ENCODE measurements around the gene SLCO3A1.

SLCO3A1 gene

DNA sequence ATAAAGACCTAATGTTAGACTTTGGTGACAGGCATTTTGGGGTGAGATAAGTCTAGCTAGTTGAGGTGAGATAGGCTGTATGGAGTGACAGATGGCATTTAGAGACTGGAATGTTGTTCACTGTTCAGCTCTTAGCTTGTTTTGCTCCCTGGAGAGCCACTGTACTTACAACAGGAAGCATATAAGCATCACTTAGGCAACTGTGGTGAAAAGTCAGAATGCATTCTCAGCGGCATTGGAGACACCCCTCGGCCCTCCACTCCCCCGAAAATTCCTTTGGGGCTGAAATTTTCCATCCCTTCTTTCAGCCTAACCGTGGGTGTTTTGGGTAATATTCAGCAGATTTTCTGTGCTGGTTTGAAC is 73.4 kb downstream of the SLCO3A1 start:
- no peaks in the 10 kb centered on the region for H4K20me1 ChIP-seq (ENCODE audit: insufficient read depth, low read length)
- H2AFZ ChIP-seq (ENCODE audit: low read depth, low read length) = no peak overlapping the region
- H3K4me1 ChIP-seq (ENCODE audit: insufficient read depth, low read length) = no peaks in the 10 kb centered on the region
- DNase-seq (no peak), ATAC-seq (ENCODE audit: insufficient read depth, low read depth) (no peak)
- no peak overlapping the region for H3K4me2 ChIP-seq (ENCODE audit: insufficient read depth, low read length)
- no peaks in the 10 kb centered on the region for H3K79me2 ChIP-seq (ENCODE audit: insufficient read depth, low read length)
- H3K9me3 ChIP-seq (ENCODE audit: insufficient read depth, low read length, severe bottlenecking) = no peaks in the 10 kb centered on the region
- H3K36me3 ChIP-seq (ENCODE audit: insufficient read depth, low read length) = no peaks in the 10 kb centered on the region
- TF ChIP-seq EZH2 (IDR thresholded peaks at IDR 0.05; ENCODE audit: borderline replicate concordance, low read depth, low read length, severe bottlenecking) = no peak
- TF ChIP-seq, protein P1, sequence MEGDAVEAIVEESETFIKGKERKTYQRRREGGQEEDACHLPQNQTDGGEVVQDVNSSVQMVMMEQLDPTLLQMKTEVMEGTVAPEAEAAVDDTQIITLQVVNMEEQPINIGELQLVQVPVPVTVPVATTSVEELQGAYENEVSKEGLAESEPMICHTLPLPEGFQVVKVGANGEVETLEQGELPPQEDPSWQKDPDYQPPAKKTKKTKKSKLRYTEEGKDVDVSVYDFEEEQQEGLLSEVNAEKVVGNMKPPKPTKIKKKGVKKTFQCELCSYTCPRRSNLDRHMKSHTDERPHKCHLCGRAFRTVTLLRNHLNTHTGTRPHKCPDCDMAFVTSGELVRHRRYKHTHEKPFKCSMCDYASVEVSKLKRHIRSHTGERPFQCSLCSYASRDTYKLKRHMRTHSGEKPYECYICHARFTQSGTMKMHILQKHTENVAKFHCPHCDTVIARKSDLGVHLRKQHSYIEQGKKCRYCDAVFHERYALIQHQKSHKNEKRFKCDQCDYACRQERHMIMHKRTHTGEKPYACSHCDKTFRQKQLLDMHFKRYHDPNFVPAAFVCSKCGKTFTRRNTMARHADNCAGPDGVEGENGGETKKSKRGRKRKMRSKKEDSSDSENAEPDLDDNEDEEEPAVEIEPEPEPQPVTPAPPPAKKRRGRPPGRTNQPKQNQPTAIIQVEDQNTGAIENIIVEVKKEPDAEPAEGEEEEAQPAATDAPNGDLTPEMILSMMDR (IDR thresholded peaks at IDR 0.05; ENCODE audit: borderline replicate concordance, extremely low read depth, low read length, poor library complexity, severe bottlenecking) = no peak
- H3K4me3 ChIP-seq (ENCODE audit: low read depth in 1 of 2, low read length in 2 of 2) = no peak overlapping the region
- H3K9ac ChIP-seq (ENCODE audit: low read depth, low read length) = no peak overlapping the region
- H3K27me3 ChIP-seq (ENCODE audit: insufficient read depth, low read length, poor library complexity) = peaks cover 6% of the 10 kb centered on the region
- H3K27ac ChIP-seq (ENCODE audit: low read length) = no peak overlapping the region

DNA sequence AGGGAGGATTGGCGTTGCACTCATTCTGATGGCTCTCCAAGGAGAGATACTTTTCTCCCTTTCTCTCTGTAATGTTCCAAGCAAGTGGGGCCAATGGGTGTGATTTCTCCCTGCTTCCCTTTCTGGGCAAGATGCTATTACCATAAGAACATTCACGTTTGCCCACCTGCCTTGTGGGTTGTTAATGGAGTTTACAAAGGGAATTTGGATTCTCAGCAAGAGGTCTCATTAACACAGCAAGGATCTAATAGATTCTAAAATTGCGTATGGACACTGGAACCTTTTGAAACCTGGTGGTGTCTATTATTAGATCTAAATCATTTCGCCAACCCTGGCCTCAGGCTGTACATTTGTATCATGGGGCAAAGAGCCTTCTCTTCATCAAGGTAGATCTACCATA is 74.1 kb downstream of the SLCO3A1 start:
- Histone ChIP-seq H4K20me1 (ENCODE audit: insufficient read depth, low read length) (no peaks in the 10 kb centered on the region), H3K9ac (ENCODE audit: low read depth, low read length) (no peak overlapping the region), H2AFZ (ENCODE audit: low read depth, low read length) (no peak overlapping the region), H3K9me3 (ENCODE audit: insufficient read depth, low read length, severe bottlenecking) (no peaks in the 10 kb centered on the region), H3K4me3 (ENCODE audit: low read depth in 1 of 2, low read length in 2 of 2) (no peak overlapping the region), H3K27me3 (ENCODE audit: insufficient read depth, low read length, poor library complexity) (peaks cover 6% of the 10 kb centered on the region), H3K4me2 (ENCODE audit: insufficient read depth, low read length) (no peak overlapping the region), H3K27ac (ENCODE audit: low read length) (no peak overlapping the region), H3K4me1 (ENCODE audit: insufficient read depth, low read length) (no peaks in the 10 kb centered on the region), H3K36me3 (ENCODE audit: insufficient read depth, low read length) (no peaks in the 10 kb centered on the region), H3K79me2 (ENCODE audit: insufficient read depth, low read length) (no peaks in the 10 kb centered on the region)
- ATAC-seq (ENCODE audit: insufficient read depth, low read depth) (no peak), DNase-seq (no peak)
- TF ChIP-seq, protein P1 (IDR thresholded peaks at IDR 0.05; ENCODE audit: borderline replicate concordance, extremely low read depth, low read length, poor library complexity, severe bottlenecking) = no peak
- TF ChIP-seq EZH2 (IDR thresholded peaks at IDR 0.05; ENCODE audit: borderline replicate concordance, low read depth, low read length, severe bottlenecking) = no peak

DNA sequence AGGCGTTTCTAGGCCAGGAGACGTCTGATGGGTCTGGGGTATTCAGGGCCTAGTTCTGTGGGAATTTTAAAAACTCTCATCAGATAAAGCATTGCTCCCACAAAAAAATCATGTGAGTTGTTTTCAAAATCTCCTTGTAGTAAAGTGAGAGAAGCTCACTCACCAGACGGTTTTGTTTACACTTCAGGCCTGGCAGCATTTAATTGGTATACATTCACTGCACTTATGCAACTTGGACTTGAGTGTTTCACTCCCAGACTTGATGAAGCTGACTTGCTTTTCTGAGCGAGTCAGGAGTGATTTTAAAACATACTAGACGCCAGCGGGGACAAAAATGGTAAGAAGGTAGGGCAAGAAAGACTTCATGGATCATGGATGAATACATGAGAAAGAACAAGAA is 75.2 kb downstream of the SLCO3A1 start:
- Histone ChIP-seq H3K27ac (ENCODE audit: low read length) (no peak overlapping the region), H3K9me3 (ENCODE audit: insufficient read depth, low read length, severe bottlenecking) (no peaks in the 10 kb centered on the region), H3K4me3 (ENCODE audit: low read depth in 1 of 2, low read length in 2 of 2) (no peak overlapping the region), H3K27me3 (ENCODE audit: insufficient read depth, low read length, poor library complexity) (peaks cover 6% of the 10 kb centered on the region), H4K20me1 (ENCODE audit: insufficient read depth, low read length) (no peaks in the 10 kb centered on the region), H3K4me2 (ENCODE audit: insufficient read depth, low read length) (no peak overlapping the region), H2AFZ (ENCODE audit: low read depth, low read length) (no peak overlapping the region), H3K9ac (ENCODE audit: low read depth, low read length) (no peak overlapping the region), H3K36me3 (ENCODE audit: insufficient read depth, low read length) (no peaks in the 10 kb centered on the region), H3K79me2 (ENCODE audit: insufficient read depth, low read length) (no peaks in the 10 kb centered on the region), H3K4me1 (ENCODE audit: insufficient read depth, low read length) (no peaks in the 10 kb centered on the region)
- DNase-seq (no peak), ATAC-seq (ENCODE audit: insufficient read depth, low read depth) (no peak)
- TF ChIP-seq, protein P1 (IDR thresholded peaks at IDR 0.05; ENCODE audit: borderline replicate concordance, extremely low read depth, low read length, poor library complexity, severe bottlenecking) = no peak
- no peak for TF ChIP-seq EZH2 (IDR thresholded peaks at IDR 0.05; ENCODE audit: borderline replicate concordance, low read depth, low read length, severe bottlenecking)

DNA sequence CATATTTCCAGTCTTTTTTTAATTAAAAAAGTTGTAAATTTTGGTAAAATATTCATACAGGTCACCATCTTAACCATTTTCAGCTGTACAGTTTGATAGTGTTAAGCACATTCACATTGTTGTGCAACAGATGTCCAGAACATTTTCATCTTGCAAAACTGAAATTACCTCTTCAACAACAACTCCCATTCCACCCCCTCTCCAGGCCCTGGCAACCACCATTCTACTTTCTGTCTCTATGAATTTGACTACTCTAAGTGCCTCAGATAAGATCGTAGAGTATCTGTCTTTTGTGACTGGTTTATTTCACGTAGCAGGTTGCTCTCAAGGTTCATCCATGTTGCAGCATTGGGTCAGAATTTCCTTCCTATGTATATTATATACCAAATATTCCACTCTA is 76.0 kb downstream of the SLCO3A1 start:
- ATAC-seq (ENCODE audit: insufficient read depth, low read depth) (no peak), DNase-seq (no peak)
- no peaks in the 10 kb centered on the region for H3K36me3 ChIP-seq (ENCODE audit: insufficient read depth, low read length)
- H4K20me1 ChIP-seq (ENCODE audit: insufficient read depth, low read length) = no peaks in the 10 kb centered on the region
- no peak overlapping the region for H3K9ac ChIP-seq (ENCODE audit: low read depth, low read length)
- no peak overlapping the region for H3K4me2 ChIP-seq (ENCODE audit: insufficient read depth, low read length)
- peaks cover 4% of the 10 kb centered on the region for H3K27me3 ChIP-seq (ENCODE audit: insufficient read depth, low read length, poor library complexity)
- no peak for TF ChIP-seq EZH2 (IDR thresholded peaks at IDR 0.05; ENCODE audit: borderline replicate concordance, low read depth, low read length, severe bottlenecking)
- TF ChIP-seq, protein P1 (IDR thresholded peaks at IDR 0.05; ENCODE audit: borderline replicate concordance, extremely low read depth, low read length, poor library complexity, severe bottlenecking) = no peak
- no peaks in the 10 kb centered on the region for H3K9me3 ChIP-seq (ENCODE audit: insufficient read depth, low read length, severe bottlenecking)
- no peak overlapping the region for H3K27ac ChIP-seq (ENCODE audit: low read length)
- no peaks in the 10 kb centered on the region for H3K4me1 ChIP-seq (ENCODE audit: insufficient read depth, low read length)
- no peak overlapping the region for H2AFZ ChIP-seq (ENCODE audit: low read depth, low read length)
- H3K79me2 ChIP-seq (ENCODE audit: insufficient read depth, low read length) = no peaks in the 10 kb centered on the region
- no peak overlapping the region for H3K4me3 ChIP-seq (ENCODE audit: low read depth in 1 of 2, low read length in 2 of 2)
